ENCODE data around the gene CDK14.

- TF ChIP-seq CTCF (IDR thresholded peaks at IDR 0.05): no peak
- TF ChIP-seq POLR2A (IDR thresholded peaks at IDR 0.05): no peak
Measured at GRCh38 chr7:90595801-90596670, at the start of gene CDK14.
